ENCODE results near the gene PLCB1.

PLCB1 gene

DNA sequence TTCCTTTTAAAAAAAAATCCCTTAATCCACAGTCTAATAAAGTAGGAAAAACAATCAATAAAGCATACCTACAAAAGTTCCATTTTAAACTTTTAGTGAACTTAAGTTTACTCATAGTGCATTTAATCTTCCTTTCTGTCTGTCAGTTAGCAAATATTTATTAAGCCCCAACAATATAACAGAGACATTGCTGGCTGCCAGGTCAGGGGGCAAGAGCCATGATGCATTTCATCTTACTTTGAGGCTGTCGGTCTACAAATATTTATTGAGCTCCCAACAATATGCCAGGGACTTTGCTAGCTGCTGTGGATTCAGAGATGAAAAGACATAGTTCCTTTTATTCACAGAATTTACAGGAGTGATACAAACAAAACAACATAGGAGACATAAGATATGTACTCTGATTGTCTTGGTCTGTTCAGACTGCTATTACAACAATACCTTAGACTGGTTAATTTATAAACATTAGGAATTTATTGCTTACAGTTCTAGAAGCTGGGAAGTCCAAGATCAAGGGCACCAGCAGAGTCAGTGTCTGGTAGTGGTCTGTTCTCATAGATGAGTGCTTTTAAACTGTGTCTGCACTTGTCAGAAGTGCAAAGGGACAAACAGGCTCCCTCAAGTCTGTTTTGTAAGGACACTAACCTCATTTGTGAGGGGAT, 118.6 kb downstream of the PLCB1 start:
- H3K4me3 ChIP-seq (ENCODE audit: low read depth in 1 of 2, low read length in 2 of 2) = no peak overlapping the region
- no peaks in the 10 kb centered on the region for H3K9me3 ChIP-seq (ENCODE audit: insufficient read depth, low read length, severe bottlenecking)
- no peak overlapping the region for H3K27ac ChIP-seq (ENCODE audit: low read length)
- H3K79me2 ChIP-seq (ENCODE audit: insufficient read depth, low read length) = peaks cover 75% of the 10 kb centered on the region
- peaks cover 19% of the 10 kb centered on the region; the same call in 1 of the 2 replicates for H4K20me1 ChIP-seq (ENCODE audit: insufficient read depth, low read length)
- TF ChIP-seq CTCF (IDR thresholded peaks at IDR 0.05; ENCODE audit: borderline replicate concordance, extremely low read depth, low read length, poor library complexity, severe bottlenecking) = no peak
- no peak for TF ChIP-seq EZH2 (IDR thresholded peaks at IDR 0.05; ENCODE audit: borderline replicate concordance, low read depth, low read length, severe bottlenecking)
- no peak overlapping the region for H3K4me2 ChIP-seq (ENCODE audit: insufficient read depth, low read length)
- no peak overlapping the region for H3K9ac ChIP-seq (ENCODE audit: low read depth, low read length)
- no peaks in the 10 kb centered on the region for H3K27me3 ChIP-seq (ENCODE audit: insufficient read depth, low read length, poor library complexity)
- no peak overlapping the region for H2AFZ ChIP-seq (ENCODE audit: low read depth, low read length)
- no peaks in the 10 kb centered on the region for H3K36me3 ChIP-seq (ENCODE audit: insufficient read depth, low read length)
- ATAC-seq (ENCODE audit: insufficient read depth, low read depth) = no peak
- H3K4me1 ChIP-seq (ENCODE audit: insufficient read depth, low read length) = no peaks in the 10 kb centered on the region
- no peak for DNase-seq

DNA sequence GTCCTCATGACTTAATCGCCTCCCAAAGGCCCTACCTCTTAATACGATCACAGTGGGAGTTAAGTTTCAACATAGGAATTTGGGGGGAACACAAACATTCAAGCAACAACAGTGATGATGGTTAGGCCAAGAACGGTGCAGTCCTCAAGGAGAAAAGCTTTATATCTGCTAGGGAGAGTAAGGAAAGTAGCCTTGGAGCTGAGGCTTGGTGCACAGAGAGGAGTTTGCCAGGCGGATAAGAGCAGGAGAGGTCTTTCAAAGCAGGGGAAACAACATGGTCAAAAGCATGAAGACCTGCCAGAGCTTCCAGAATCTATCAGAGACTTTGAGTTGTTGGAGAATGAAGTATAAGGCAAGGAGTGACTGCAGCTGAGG, 119.1 kb downstream of the PLCB1 start:
- Histone ChIP-seq H3K4me3 (ENCODE audit: low read depth in 1 of 2, low read length in 2 of 2) (no peak overlapping the region), H3K4me1 (ENCODE audit: insufficient read depth, low read length) (no peaks in the 10 kb centered on the region), H3K27ac (ENCODE audit: low read length) (no peak overlapping the region), H2AFZ (ENCODE audit: low read depth, low read length) (no peak overlapping the region), H3K36me3 (ENCODE audit: insufficient read depth, low read length) (no peaks in the 10 kb centered on the region), H3K9ac (ENCODE audit: low read depth, low read length) (no peak overlapping the region), H3K79me2 (ENCODE audit: insufficient read depth, low read length) (peaks cover 76% of the 10 kb centered on the region), H4K20me1 (ENCODE audit: insufficient read depth, low read length) (peaks cover 22% of the 10 kb centered on the region; the same call in 1 of the 2 replicates), H3K27me3 (ENCODE audit: insufficient read depth, low read length, poor library complexity) (no peaks in the 10 kb centered on the region), H3K9me3 (ENCODE audit: insufficient read depth, low read length, severe bottlenecking) (no peaks in the 10 kb centered on the region), H3K4me2 (ENCODE audit: insufficient read depth, low read length) (no peak overlapping the region)
- TF ChIP-seq EZH2 (IDR thresholded peaks at IDR 0.05; ENCODE audit: borderline replicate concordance, low read depth, low read length, severe bottlenecking) (no peak), CTCF (IDR thresholded peaks at IDR 0.05; ENCODE audit: borderline replicate concordance, extremely low read depth, low read length, poor library complexity, severe bottlenecking) (no peak)
- DNase-seq (no peak), ATAC-seq (ENCODE audit: insufficient read depth, low read depth) (no peak)

DNA sequence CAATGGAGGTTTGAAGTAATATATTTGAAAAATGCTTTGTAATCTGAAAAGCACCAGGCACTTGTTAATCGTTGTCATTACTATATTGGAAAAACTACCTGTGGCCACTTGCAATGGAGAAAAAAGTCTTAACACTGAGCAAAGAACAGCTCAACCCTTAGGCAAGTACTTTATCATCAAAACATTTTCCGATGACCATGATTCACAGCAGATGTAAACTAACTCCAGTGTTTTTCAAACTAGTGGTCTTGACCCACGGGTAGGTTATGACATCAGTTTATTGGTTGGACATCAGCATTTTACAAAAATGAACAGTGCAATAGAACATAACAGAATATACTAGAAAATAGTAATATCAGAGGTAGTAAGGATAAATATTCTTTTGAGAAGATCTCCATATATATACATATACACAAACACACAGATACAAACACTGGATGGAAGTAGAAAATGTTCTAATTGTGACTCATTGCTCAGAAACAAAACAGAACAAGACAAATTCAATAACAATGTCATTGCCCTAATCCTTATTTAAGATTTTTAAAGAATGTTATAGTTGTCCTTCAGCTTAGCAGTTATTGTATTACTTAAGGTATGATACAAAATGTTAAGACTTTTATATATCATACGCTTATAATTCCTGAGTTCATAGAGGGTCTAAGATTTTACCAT, 123.0 kb downstream of the PLCB1 start:
- DNase-seq (no peak), ATAC-seq (ENCODE audit: insufficient read depth, low read depth) (no peak)
- H3K9ac ChIP-seq (ENCODE audit: low read depth, low read length) = no peak overlapping the region
- no peak overlapping the region for H3K27ac ChIP-seq (ENCODE audit: low read length)
- no peaks in the 10 kb centered on the region for H3K4me1 ChIP-seq (ENCODE audit: insufficient read depth, low read length)
- H4K20me1 ChIP-seq (ENCODE audit: insufficient read depth, low read length) = peaks cover 13% of the 10 kb centered on the region; the same call in 1 of the 2 replicates
- H3K79me2 ChIP-seq (ENCODE audit: insufficient read depth, low read length) = peaks cover 71% of the 10 kb centered on the region
- no peaks in the 10 kb centered on the region for H3K9me3 ChIP-seq (ENCODE audit: insufficient read depth, low read length, severe bottlenecking)
- no peaks in the 10 kb centered on the region for H3K36me3 ChIP-seq (ENCODE audit: insufficient read depth, low read length)
- no peaks in the 10 kb centered on the region for H3K27me3 ChIP-seq (ENCODE audit: insufficient read depth, low read length, poor library complexity)
- TF ChIP-seq EZH2 (IDR thresholded peaks at IDR 0.05; ENCODE audit: borderline replicate concordance, low read depth, low read length, severe bottlenecking) (no peak), CTCF (IDR thresholded peaks at IDR 0.05; ENCODE audit: borderline replicate concordance, extremely low read depth, low read length, poor library complexity, severe bottlenecking) (no peak)
- no peak overlapping the region for H3K4me2 ChIP-seq (ENCODE audit: insufficient read depth, low read length)
- H3K4me3 ChIP-seq (ENCODE audit: low read depth in 1 of 2, low read length in 2 of 2) = no peak overlapping the region
- H2AFZ ChIP-seq (ENCODE audit: low read depth, low read length) = no peak overlapping the region
